Measurements from ENCODE around the gene CHST11. TPM values are rescaled to one million over a fixed set of nuclear protein-coding genes. Genes with fewer than 3 reads are reported as not detected.
A peak's percentile ranks its signal among the peaks of the same experiment; 100 is the strongest.

Gene CHST11
- total and polyA plus RNA-seq, 9 of the 15 experiments (the other 6 are each of a cell fraction or from before 2014, with no cell fraction given), result 2.3 to 38.7 (median 15.0) TPM

DNA sequence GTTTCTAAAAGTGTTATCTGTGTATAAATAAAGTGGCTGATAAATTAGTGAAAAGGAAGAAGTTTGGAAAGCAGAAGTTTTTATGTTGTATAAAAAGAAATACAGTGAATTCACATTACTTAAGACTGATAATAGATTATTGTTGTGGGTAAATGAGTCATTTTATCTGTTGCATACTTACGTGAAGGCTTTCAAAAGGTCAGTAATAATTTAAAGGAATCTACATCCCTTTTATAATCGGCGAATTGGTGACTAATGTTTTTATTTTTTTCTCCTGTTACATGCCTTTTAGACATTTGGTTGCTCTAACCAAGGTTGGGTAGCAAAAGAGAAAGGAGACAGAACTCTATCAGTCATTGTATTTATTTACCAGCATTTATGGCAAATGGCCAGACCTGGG is 345.5 kb downstream of the CHST11 start:
- intact Hi-C loops (cut with micrococcal nuclease), result no loop called here
- no peak for FAIRE-seq
- Histone ChIP-seq H3K9me3 (replicated peaks; ENCODE audit: control insufficient read depth, insufficient read depth, low read depth, low read length) (no peaks in the 10 kb centered on the region), H3K9ac (ENCODE audit: insufficient read depth in 1 of 2, low read depth in 2 of 2, low read length in 2 of 2) (no peak overlapping the region), H4K20me1 (replicated peaks; ENCODE audit: control insufficient read depth, insufficient read depth, low read length) (no peaks in the 10 kb centered on the region), H3K4me1 (replicated peaks in 1 of 2; ENCODE audit: control insufficient read depth in 2 of 2, insufficient read depth in 2 of 2, low read length in 2 of 2) (no peaks in the 10 kb centered on the region), H3K27me3 (ENCODE audit: control insufficient read depth in 2 of 2, insufficient read depth in 2 of 2, low read length in 2 of 2) (peaks cover 0 to 2% of the 10 kb centered on the region in 2 experiments; a peak in 2 of 5 replicates), H3K9me1 (ENCODE audit: control insufficient read depth, insufficient read depth, low read length) (no peaks in the 10 kb centered on the region), H3K27ac (ENCODE audit: extremely low read depth, low read depth, low read length) (no peak overlapping the region), H2AFZ (ENCODE audit: low read depth, low read length) (no peak overlapping the region), H3K36me3 (ENCODE audit: control insufficient read depth, insufficient read depth, low read length) (no peaks in the 10 kb centered on the region), H3K4me2 (ENCODE audit: insufficient read depth, low read length) (no peak overlapping the region), H3K79me2 (ENCODE audit: control insufficient read depth, insufficient read depth, low read length) (no peaks in the 10 kb centered on the region), H3K4me3 (no peak overlapping the region)
- WGBS (ENCODE audit: insufficient coverage, low coverage, missing lambda C conversion rate), result 0% methylated on average over 3 of the region's 3 CpGs
- ChIA-PET POLR2A (interaction anchor here (1.2 kb wide), 1 partner anchor 9 kb away, joined by 4 read pairs; no protein-coding TSS in a partner anchor), CTCF (ENCODE audit: low intra/inter-chr PET ratio) (no interaction called here)
- ATAC-seq, result no peak
- no TSS peak for BruUV-seq (replicated peaks)
- in situ Hi-C loops (cut with MboI), result no loop called here
- DNase-seq (ENCODE audit: extremely low read depth in 1 of 4, low spot score in 3 of 4), result no peak
- peak; percentile 19 for TF ChIP-seq CBX2 (IDR thresholded peaks at IDR 0.05; ENCODE audit: insufficient read depth, low read length, poor library complexity, severe bottlenecking)
- TF ChIP-seq FOSL1 (tag; conservative IDR thresholded peaks at IDR 0.05), result peak; percentile 54
- TF ChIP-seq ZFP30 (CRISPR knock-in tag; IDR thresholded peaks at IDR 0.05; ENCODE audit: borderline replicate concordance), result no peak
- TF ChIP-seq, protein P1, sequence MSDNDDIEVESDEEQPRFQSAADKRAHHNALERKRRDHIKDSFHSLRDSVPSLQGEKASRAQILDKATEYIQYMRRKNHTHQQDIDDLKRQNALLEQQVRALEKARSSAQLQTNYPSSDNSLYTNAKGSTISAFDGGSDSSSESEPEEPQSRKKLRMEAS (CRISPR knock-in tag; IDR thresholded peaks at IDR 0.05), result no peak
- no peak for TF ChIP-seq SMAD2 (IDR thresholded peaks at IDR 0.05; ENCODE audit: low read depth, low read length)
- no peak for TF ChIP-seq COPS2 (conservative IDR thresholded peaks at IDR 0.05)
- no peak for TF ChIP-seq POLR3G (IDR thresholded peaks at IDR 0.05; ENCODE audit: extremely low read depth, insufficient read length, insufficient replicate concordance)
- TF ChIP-seq FOXJ3 (CRISPR knock-in tag; IDR thresholded peaks at IDR 0.05), result no peak
- TF ChIP-seq, protein P2, sequence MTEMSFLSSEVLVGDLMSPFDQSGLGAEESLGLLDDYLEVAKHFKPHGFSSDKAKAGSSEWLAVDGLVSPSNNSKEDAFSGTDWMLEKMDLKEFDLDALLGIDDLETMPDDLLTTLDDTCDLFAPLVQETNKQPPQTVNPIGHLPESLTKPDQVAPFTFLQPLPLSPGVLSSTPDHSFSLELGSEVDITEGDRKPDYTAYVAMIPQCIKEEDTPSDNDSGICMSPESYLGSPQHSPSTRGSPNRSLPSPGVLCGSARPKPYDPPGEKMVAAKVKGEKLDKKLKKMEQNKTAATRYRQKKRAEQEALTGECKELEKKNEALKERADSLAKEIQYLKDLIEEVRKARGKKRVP (CRISPR knock-in tag; IDR thresholded peaks at IDR 0.05), result no peak
- no peak for TF ChIP-seq ZNF583 (CRISPR knock-in tag; IDR thresholded peaks at IDR 0.05)
- TF ChIP-seq, protein P3, sequence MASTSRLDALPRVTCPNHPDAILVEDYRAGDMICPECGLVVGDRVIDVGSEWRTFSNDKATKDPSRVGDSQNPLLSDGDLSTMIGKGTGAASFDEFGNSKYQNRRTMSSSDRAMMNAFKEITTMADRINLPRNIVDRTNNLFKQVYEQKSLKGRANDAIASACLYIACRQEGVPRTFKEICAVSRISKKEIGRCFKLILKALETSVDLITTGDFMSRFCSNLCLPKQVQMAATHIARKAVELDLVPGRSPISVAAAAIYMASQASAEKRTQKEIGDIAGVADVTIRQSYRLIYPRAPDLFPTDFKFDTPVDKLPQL (IDR thresholded peaks at IDR 0.05; ENCODE audit: extremely low read depth, insufficient read length), result no peak
- TF ChIP-seq, protein P4, sequence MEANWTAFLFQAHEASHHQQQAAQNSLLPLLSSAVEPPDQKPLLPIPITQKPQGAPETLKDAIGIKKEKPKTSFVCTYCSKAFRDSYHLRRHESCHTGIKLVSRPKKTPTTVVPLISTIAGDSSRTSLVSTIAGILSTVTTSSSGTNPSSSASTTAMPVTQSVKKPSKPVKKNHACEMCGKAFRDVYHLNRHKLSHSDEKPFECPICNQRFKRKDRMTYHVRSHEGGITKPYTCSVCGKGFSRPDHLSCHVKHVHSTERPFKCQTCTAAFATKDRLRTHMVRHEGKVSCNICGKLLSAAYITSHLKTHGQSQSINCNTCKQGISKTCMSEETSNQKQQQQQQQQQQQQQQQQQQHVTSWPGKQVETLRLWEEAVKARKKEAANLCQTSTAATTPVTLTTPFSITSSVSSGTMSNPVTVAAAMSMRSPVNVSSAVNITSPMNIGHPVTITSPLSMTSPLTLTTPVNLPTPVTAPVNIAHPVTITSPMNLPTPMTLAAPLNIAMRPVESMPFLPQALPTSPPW (CRISPR knock-in tag; IDR thresholded peaks at IDR 0.05), result no peak
- TF ChIP-seq RNF2 (IDR thresholded peaks at IDR 0.05), result no peak
- 0 out of 2 replicates have a peak, but pooled peaks have one; percentile 19 for TF ChIP-seq SOX6 (IDR thresholded peaks at IDR 0.05)
